IMR-90 (cell line): ENCODE data around the gene MNAT1. TPM values are rescaled to one million over a fixed set of nuclear protein-coding genes. Genes with fewer than 3 reads are reported as not detected.

Source experiments
- ATAC-seq: fragments of 200-7000 bp; cut with Tn5 transposase; 2 replicates; pipeline ENCODE4 v1.9.1; 2020; ENCODE audit warnings: low read depth, mild to moderate bottlenecking, moderate library complexity
- BruUV-seq: library from RNA; stranded (reverse); fragments of 400-500 nt; replicated peaks from 2 replicates; lab custom pipeline; 2021; lab: Mats Ljungman, UMichigan
- CTCF ChIA-PET: fragments of 300-600 bp; formaldehyde crosslinking; extraction: SDS; loops from one replicate; lab custom pipeline; 2021; ENCODE audit warnings: antibody characterized with exemption; lab: Yijun Ruan, JAX
- POLR2A ChIA-PET: fragments of 300-600 bp; sonication (Branson Sonifier 250); formaldehyde crosslinking; loops from one replicate; lab custom pipeline; 2022; ENCODE audit warnings: antibody characterized with exemption; ENCODE audit not compliant: unreplicated experiment; lab: Charles Lee
- DNase-seq: peaks from one replicate; pipeline ENCODE4 v3.0.0; 2013
- H2AFZ ChIP-seq: replicated peaks from 2 replicates; pipeline ENCODE3; 2013; ENCODE audit warnings: low read length, mild to moderate bottlenecking; ENCODE audit not compliant: poor library complexity
- H2AK5ac ChIP-seq: 2 replicates; pipeline ENCODE4 v1.6.1; 2013; ENCODE audit warnings: low read depth, low read length, inconsistent platforms
- H2AK9ac ChIP-seq: replicated peaks from 2 replicates; pipeline ENCODE3; 2013; ENCODE audit warnings: mild to moderate bottlenecking, low read depth, low read length, moderate library complexity; ENCODE audit not compliant: poor library complexity
- H2BK120ac ChIP-seq: 2 replicates; pipeline ENCODE4 v1.6.1; 2013; ENCODE audit warnings: low read depth, low read length, inconsistent platforms
- H2BK15ac ChIP-seq: 3 replicates; pipeline ENCODE4 v1.6.1; 2013; ENCODE audit warnings: low read depth, low read length, inconsistent platforms
- H2BK20ac ChIP-seq: 2 replicates; pipeline ENCODE4 v1.6.1; 2013; ENCODE audit warnings: low read depth, mild to moderate bottlenecking, inconsistent platforms, low read length, moderate library complexity
- H2BK5ac ChIP-seq: 2 replicates; pipeline ENCODE4 v1.6.1; 2013; ENCODE audit warnings: mild to moderate bottlenecking, low read depth, low read length, inconsistent platforms; ENCODE audit not compliant: poor library complexity, severe bottlenecking
- H3K14ac ChIP-seq: replicated peaks from 2 replicates; pipeline ENCODE4 v1.6.1; 2013; ENCODE audit warnings: low read depth, low read length, inconsistent platforms
- H3K18ac ChIP-seq: 2 replicates; pipeline ENCODE4 v1.6.1; 2013; ENCODE audit warnings: low read depth, low read length, control low read depth
- H3K23ac ChIP-seq: 2 replicates; pipeline ENCODE4 v1.6.1; 2013; ENCODE audit warnings: low read depth, low read length, inconsistent platforms
- H3K27ac ChIP-seq: 2 replicates; pipeline ENCODE4 v1.5.1; 2013; ENCODE audit warnings: mild to moderate bottlenecking, control low read depth, low read length; ENCODE audit not compliant: insufficient read depth
- H3K27me3 ChIP-seq: 2 replicates; pipeline ENCODE4 v1.6.1; 2013; ENCODE audit warnings: low read length; ENCODE audit not compliant: control insufficient read depth, insufficient read depth
- H3K36me3 ChIP-seq: 2 replicates; pipeline ENCODE4 v1.6.1; 2013; ENCODE audit warnings: low read length, mixed read lengths; ENCODE audit not compliant: control insufficient read depth, insufficient read depth
- H3K4ac ChIP-seq: 2 replicates; pipeline ENCODE4 v1.6.1; 2013; ENCODE audit warnings: low read depth, low read length, inconsistent platforms
- H3K4me1 ChIP-seq: 2 replicates; pipeline ENCODE4 v1.6.1; 2013; ENCODE audit warnings: low read length, mixed read lengths; ENCODE audit not compliant: control insufficient read depth, insufficient read depth
- H3K4me2 ChIP-seq: 2 replicates; pipeline ENCODE4 v1.6.1; 2013; ENCODE audit warnings: low read depth, mild to moderate bottlenecking, control low read depth, low read length, moderate library complexity
- H3K4me3 ChIP-seq: 2 replicates; pipeline ENCODE4 v1.5.1; 2013; ENCODE audit warnings: low read depth, mild to moderate bottlenecking, control low read depth, low read length, moderate library complexity; ENCODE audit not compliant: insufficient read depth
- H3K56ac ChIP-seq: 2 replicates; pipeline ENCODE4 v1.6.1; 2013; ENCODE audit warnings: low read length, inconsistent platforms; ENCODE audit not compliant: insufficient read depth; ENCODE audit errors: extremely low read depth
- H3K79me1 ChIP-seq, 2 experiments: 2 replicates each; pipeline ENCODE4 v1.6.1; 2013; ENCODE audit warnings: low read length in 2 of 2, inconsistent platforms in 1 of 2, low read depth in 1 of 2
- H3K9ac ChIP-seq: 2 replicates; pipeline ENCODE4 v1.6.1; 2013; ENCODE audit warnings: low read depth, low read length, control low read depth
- H3K9me1 ChIP-seq: 2 replicates; pipeline ENCODE4 v1.6.1; 2013; ENCODE audit warnings: low read length, inconsistent platforms; ENCODE audit not compliant: insufficient read depth
- H3K9me3 ChIP-seq: 2 replicates; pipeline ENCODE4 v1.6.1; 2013; ENCODE audit warnings: low read length; ENCODE audit not compliant: control insufficient read depth, insufficient read depth
- H4K20me1 ChIP-seq: 2 replicates; pipeline ENCODE4 v1.6.1; 2013; ENCODE audit warnings: low read length, inconsistent platforms; ENCODE audit not compliant: insufficient read depth
- H4K5ac ChIP-seq: 2 replicates; pipeline ENCODE4 v1.6.1; 2013; ENCODE audit warnings: mild to moderate bottlenecking, low read depth, low read length, control low read depth
- H4K8ac ChIP-seq, 2 experiments: 2 replicates each; pipeline ENCODE4 v1.6.1; 2013; ENCODE audit warnings: low read depth in 2 of 2, low read length in 2 of 2, control low read depth in 1 of 2, inconsistent platforms in 1 of 2
- H4K91ac ChIP-seq: 2 replicates; pipeline ENCODE4 v1.6.1; 2013; ENCODE audit warnings: low read depth, low read length, inconsistent platforms; ENCODE audit not compliant: insufficient read depth
- BHLHE40 ChIP-seq: fragments of 150-350 bp; IDR thresholded peaks from 2 replicates; pipeline ENCODE4 v1.6.1; 2016; ENCODE audit warnings: mild to moderate bottlenecking, low read depth, low read length
- CEBPB ChIP-seq: IDR thresholded peaks from 2 replicates; pipeline ENCODE4 v1.6.1; 2012; ENCODE audit warnings: low read depth, low read length, improper control_type of control experiment
- CHD1 ChIP-seq: IDR thresholded peaks from 2 replicates; pipeline ENCODE4 v1.6.1; 2012; ENCODE audit warnings: low read depth, low read length, improper control_type of control experiment
- FOS ChIP-seq: fragments of 150-350 bp; IDR thresholded peaks from 2 replicates; pipeline ENCODE4 v1.6.1; 2016; ENCODE audit warnings: low read depth, low read length
- MAFK ChIP-seq: IDR thresholded peaks from 2 replicates; pipeline ENCODE4 v1.6.1; 2012; ENCODE audit warnings: low read depth, low read length, improper control_type of control experiment
- MAZ ChIP-seq: IDR thresholded peaks from 2 replicates; pipeline ENCODE4 v1.6.1; 2012; ENCODE audit warnings: low read depth, mild to moderate bottlenecking, low read length, improper control_type of control experiment, moderate library complexity, borderline replicate concordance
- NFE2L2 ChIP-seq: fragments of 150-350 bp; IDR thresholded peaks from 2 replicates; pipeline ENCODE4 v1.6.1; 2016; ENCODE audit warnings: low read depth, mild to moderate bottlenecking, low read length
- POLR2A ChIP-seq: IDR thresholded peaks from 2 replicates; pipeline ENCODE4 v1.6.1; 2012; ENCODE audit warnings: mild to moderate bottlenecking, low read depth, low read length
- RAD21 ChIP-seq: IDR thresholded peaks from 2 replicates; pipeline ENCODE4 v1.6.1; 2012; ENCODE audit warnings: low read length, improper control_type of control experiment
- RCOR1 ChIP-seq: IDR thresholded peaks from 2 replicates; pipeline ENCODE4 v1.6.1; 2012; ENCODE audit warnings: mild to moderate bottlenecking, low read length, improper control_type of control experiment; ENCODE audit not compliant: insufficient replicate concordance
- RFX5 ChIP-seq: IDR thresholded peaks from 2 replicates; pipeline ENCODE4 v1.8.0; 2012; ENCODE audit warnings: low read depth, mild to moderate bottlenecking, low read length, moderate library complexity
- WGBS, 2 experiments: methylation state at CpG; one replicate each; pipeline versions ENCODE4 v1.1.5 to v1.1.7; 2013; ENCODE audit warnings: missing lambda C conversion rate in 2 of 2; ENCODE audit not compliant: insufficient read length in 1 of 2; ENCODE audit errors: extremely low coverage in 2 of 2; 5-methylcytosine and 5-hydroxymethylcytosine counted together
- dilution Hi-C: fragments of 300-500 bp; cut with HindIII; formaldehyde crosslinking; loops from one replicate; pipeline ENCODE4 v1.14.3; 2018; ENCODE audit warnings: low sequenced_read_pairs; ENCODE audit not compliant: unreplicated experiment
- in situ Hi-C: fragments of 300-500 bp; cut with MboI; formaldehyde crosslinking; loops from 3 replicates; pipeline ENCODE4 v1.14.3; 2019; ENCODE audit warnings: low sequenced_read_pairs, inconsistent platforms, mixed read lengths
- intact Hi-C: fragments of 100-400 bp; cut with micrococcal nuclease; formaldehyde crosslinking; loops from 2 replicates; pipeline ENCODE4 v1.10.0; 2022
- polyA plus RNA-seq, 3 experiments: library from polyadenylated mRNA; depleted of rRNA; stranded (reverse); fragments of >200 nt; gene quantifications; 2 replicates each; pipeline ENCODE4 v1.2.3, GENCODE V29; 2012; ENCODE audit warnings: low replicate concordance in 1 of 3
- total RNA-seq: library from RNA; depleted of rRNA; stranded (reverse); fragments of >200 nt; gene quantifications from 2 replicates; pipeline ENCODE4 v1.2.3, GENCODE V29; 2012
- TF ChIP-seq, protein P1 (sequence below): fragments of 150-350 bp; IDR thresholded peaks from 2 replicates; pipeline ENCODE4 v1.6.1; 2017; ENCODE audit warnings: mild to moderate bottlenecking, antibody characterized with exemption, low read length, low read depth
- TF ChIP-seq, protein P2 (sequence below): conservative IDR thresholded peaks from 2 replicates; pipeline ENCODE4 v1.5.1; 2012; ENCODE audit warnings: mild to moderate bottlenecking, low read depth, low read length, improper control_type of control experiment
- TF ChIP-seq, protein P3 (sequence below): fragments of 150-350 bp; IDR thresholded peaks from 2 replicates; pipeline ENCODE4 v1.6.1; 2016; ENCODE audit warnings: low read depth, mild to moderate bottlenecking, low read length, moderate library complexity, borderline replicate concordance

The MNAT1 gene
- total and polyA plus RNA-seq, 2 of the 4 experiments (the other 2 are of a cell fraction) = 48.2 to 53.0 TPM

DNA sequence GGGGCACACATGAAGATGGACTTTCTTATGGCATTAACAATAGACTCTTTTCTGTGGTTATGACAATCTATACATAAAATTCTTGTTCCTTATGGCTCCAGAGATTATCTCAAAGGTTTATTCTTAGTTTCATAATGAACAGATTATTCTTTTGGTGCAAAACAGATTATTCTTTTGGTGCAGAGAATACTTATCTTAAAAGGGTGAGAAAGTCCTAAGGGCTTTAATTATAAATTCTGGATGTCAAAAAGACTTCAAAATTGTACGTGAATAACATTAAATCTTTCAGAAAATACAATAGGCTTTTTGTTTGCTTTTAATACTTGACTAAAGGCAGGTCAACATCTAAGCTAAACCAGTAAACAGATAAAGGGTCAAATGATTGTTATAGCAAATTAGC, 69.3 kb downstream of the MNAT1 start:
- H4K20me1 ChIP-seq = no peaks in the 10 kb centered on the region
- no peak overlapping the region for H3K9ac ChIP-seq
- no peak overlapping the region for H2AK9ac ChIP-seq
- H3K27ac ChIP-seq = no peak overlapping the region
- no peak overlapping the region for H3K4ac ChIP-seq
- H4K5ac ChIP-seq = no peak overlapping the region
- H3K27me3 ChIP-seq = no peaks in the 10 kb centered on the region
- H2AK5ac ChIP-seq = no peak overlapping the region
- TF ChIP-seq, protein P1, sequence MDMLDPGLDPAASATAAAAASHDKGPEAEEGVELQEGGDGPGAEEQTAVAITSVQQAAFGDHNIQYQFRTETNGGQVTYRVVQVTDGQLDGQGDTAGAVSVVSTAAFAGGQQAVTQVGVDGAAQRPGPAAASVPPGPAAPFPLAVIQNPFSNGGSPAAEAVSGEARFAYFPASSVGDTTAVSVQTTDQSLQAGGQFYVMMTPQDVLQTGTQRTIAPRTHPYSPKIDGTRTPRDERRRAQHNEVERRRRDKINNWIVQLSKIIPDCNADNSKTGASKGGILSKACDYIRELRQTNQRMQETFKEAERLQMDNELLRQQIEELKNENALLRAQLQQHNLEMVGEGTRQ = no peak
- TF ChIP-seq BHLHE40 (no peak), NFE2L2 (no peak), RCOR1 (no peak), RFX5 (no peak), FOS (no peak), RAD21 (no peak), POLR2A (no peak), MAZ (no peak), CEBPB (no peak), MAFK (no peak), CHD1 (no peak)
- TF ChIP-seq, protein P2, sequence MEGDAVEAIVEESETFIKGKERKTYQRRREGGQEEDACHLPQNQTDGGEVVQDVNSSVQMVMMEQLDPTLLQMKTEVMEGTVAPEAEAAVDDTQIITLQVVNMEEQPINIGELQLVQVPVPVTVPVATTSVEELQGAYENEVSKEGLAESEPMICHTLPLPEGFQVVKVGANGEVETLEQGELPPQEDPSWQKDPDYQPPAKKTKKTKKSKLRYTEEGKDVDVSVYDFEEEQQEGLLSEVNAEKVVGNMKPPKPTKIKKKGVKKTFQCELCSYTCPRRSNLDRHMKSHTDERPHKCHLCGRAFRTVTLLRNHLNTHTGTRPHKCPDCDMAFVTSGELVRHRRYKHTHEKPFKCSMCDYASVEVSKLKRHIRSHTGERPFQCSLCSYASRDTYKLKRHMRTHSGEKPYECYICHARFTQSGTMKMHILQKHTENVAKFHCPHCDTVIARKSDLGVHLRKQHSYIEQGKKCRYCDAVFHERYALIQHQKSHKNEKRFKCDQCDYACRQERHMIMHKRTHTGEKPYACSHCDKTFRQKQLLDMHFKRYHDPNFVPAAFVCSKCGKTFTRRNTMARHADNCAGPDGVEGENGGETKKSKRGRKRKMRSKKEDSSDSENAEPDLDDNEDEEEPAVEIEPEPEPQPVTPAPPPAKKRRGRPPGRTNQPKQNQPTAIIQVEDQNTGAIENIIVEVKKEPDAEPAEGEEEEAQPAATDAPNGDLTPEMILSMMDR = no peak
- TF ChIP-seq, protein P3, sequence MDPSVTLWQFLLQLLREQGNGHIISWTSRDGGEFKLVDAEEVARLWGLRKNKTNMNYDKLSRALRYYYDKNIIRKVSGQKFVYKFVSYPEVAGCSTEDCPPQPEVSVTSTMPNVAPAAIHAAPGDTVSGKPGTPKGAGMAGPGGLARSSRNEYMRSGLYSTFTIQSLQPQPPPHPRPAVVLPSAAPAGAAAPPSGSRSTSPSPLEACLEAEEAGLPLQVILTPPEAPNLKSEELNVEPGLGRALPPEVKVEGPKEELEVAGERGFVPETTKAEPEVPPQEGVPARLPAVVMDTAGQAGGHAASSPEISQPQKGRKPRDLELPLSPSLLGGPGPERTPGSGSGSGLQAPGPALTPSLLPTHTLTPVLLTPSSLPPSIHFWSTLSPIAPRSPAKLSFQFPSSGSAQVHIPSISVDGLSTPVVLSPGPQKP = no peak
- intact Hi-C loops (no loop called here), dilution Hi-C loops (no loop called here), in situ Hi-C loops (no loop called here)
- no peak overlapping the region for H2BK120ac ChIP-seq
- peaks cover 7 to 24% of the 10 kb centered on the region in 2 experiments for H3K79me1 ChIP-seq
- H3K9me3 ChIP-seq = no peaks in the 10 kb centered on the region
- no peak overlapping the region for H3K4me2 ChIP-seq
- H3K14ac ChIP-seq = no peak overlapping the region
- H3K4me3 ChIP-seq = no peak overlapping the region
- H2AFZ ChIP-seq = no peak overlapping the region
- ChIA-PET CTCF (no interaction called here), POLR2A (no interaction called here)
- H2BK5ac ChIP-seq = no peak overlapping the region
- 0 out of 2 replicates have a peak, but pooled peaks cover 3% of the 10 kb centered on the region for H3K9me1 ChIP-seq
- H3K36me3 ChIP-seq = peaks cover 2% of the 10 kb centered on the region; the same call in 1 of the 2 replicates
- no peak for ATAC-seq
- no peak overlapping the region for H2BK20ac ChIP-seq
- H2BK15ac ChIP-seq = no peak overlapping the region
- H3K23ac ChIP-seq = no peak overlapping the region
- DNase-seq = no peak
- no peak overlapping the region for H3K56ac ChIP-seq
- H3K18ac ChIP-seq = no peak overlapping the region
- H3K4me1 ChIP-seq = 0 out of 2 replicates have a peak, but pooled peaks cover 2% of the 10 kb centered on the region
- no peak overlapping the region for H4K91ac ChIP-seq
- H4K8ac ChIP-seq = no peak overlapping the region
- BruUV-seq = no TSS peak
- WGBS, 2 experiments = no CpG with 5 or more reads among the region's 1 CpG
